ENCODE results near the gene PTHLH.

DNA sequence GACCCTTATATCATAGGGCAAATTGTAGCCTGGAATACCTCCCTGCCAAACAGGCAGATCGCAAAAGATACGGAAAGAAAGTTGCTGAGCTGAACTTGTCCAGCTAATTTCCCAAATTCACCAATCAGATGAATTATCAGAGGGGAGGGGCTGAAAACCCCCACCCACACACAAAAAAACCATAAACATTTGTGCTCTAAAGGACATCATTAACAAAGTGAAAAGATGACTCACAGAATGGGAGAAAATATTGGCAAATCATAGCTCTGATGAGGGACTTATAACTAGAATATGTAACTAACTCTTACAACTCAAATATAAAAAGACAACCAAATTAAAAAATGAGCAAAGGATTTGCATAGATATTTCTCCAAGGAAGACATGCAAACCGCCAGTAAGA is 36.3 kb downstream of the PTHLH start:
- TF ChIP-seq BHLHE40 (IDR thresholded peaks at IDR 0.05; ENCODE audit: borderline replicate concordance) (no peak), FOXM1 (IDR thresholded peaks at IDR 0.05; ENCODE audit: borderline replicate concordance) (no peak), TARDBP (IDR thresholded peaks at IDR 0.05) (no peak)
